ENCODE measurements around the gene FAM221A.
"Not testable (repeated sequence)": the region's sequence is repeated elsewhere in the genome, so short reads cannot be mapped to it uniquely, and the experiment has no call there.

GRCh38 chr7:23722587-23723216 lies 42.7 kb downstream of the FAM221A start:
- not testable (repeated sequence) for TF ChIP-seq CTCF, POLR2A (IDR thresholded peaks at IDR 0.05)

Measured in body of pancreas (tissue), 4 donors.